ENCODE measurements around the gene WDR4.
"Not testable (repeated sequence)": the region's sequence is repeated elsewhere in the genome, so short reads cannot be mapped to it uniquely, and the experiment has no call there.

WDR4 gene

DNA sequence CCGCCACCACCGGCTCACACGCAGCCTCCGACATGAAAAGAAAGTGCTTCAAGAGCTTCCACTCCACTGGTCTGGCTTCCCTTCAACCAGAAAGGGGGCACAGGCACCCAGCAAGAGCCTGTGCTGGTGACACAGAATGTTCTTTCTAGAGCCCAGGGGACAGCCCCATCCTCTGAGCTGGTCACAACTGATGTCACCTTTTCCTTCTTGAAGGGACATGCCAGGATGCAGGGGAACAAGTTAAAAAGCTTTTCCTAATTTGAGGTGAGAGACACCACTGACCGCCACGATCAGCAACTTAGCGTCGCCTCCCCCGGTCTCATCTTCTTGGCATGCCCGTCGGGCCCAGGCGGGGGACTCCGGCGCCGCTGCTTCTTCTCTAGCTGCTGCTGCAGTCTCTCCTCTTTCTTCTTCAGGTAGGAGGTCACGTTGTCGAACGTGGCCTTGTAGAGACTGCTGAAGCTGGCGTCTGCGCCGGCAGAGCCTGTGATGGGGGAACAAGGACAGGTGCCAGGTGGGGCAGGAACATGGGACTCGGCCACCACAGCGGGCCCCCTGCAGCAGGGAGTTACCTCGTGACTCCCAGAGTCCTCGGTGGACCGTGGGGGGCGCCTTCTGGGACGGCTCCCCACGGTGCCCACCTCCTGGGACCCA is 29.5 kb downstream of the WDR4 start:
- TF ChIP-seq, protein P1, sequence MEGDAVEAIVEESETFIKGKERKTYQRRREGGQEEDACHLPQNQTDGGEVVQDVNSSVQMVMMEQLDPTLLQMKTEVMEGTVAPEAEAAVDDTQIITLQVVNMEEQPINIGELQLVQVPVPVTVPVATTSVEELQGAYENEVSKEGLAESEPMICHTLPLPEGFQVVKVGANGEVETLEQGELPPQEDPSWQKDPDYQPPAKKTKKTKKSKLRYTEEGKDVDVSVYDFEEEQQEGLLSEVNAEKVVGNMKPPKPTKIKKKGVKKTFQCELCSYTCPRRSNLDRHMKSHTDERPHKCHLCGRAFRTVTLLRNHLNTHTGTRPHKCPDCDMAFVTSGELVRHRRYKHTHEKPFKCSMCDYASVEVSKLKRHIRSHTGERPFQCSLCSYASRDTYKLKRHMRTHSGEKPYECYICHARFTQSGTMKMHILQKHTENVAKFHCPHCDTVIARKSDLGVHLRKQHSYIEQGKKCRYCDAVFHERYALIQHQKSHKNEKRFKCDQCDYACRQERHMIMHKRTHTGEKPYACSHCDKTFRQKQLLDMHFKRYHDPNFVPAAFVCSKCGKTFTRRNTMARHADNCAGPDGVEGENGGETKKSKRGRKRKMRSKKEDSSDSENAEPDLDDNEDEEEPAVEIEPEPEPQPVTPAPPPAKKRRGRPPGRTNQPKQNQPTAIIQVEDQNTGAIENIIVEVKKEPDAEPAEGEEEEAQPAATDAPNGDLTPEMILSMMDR (IDR thresholded peaks at IDR 0.05; ENCODE audit: low read depth, low read length, missing control alignments): no peak
- no peak overlapping the region for H3K4me3 ChIP-seq (replicated peaks; ENCODE audit: low read depth, low read length)
- no peak for DNase-seq (ENCODE audit: extremely low read depth, low read depth)

DNA sequence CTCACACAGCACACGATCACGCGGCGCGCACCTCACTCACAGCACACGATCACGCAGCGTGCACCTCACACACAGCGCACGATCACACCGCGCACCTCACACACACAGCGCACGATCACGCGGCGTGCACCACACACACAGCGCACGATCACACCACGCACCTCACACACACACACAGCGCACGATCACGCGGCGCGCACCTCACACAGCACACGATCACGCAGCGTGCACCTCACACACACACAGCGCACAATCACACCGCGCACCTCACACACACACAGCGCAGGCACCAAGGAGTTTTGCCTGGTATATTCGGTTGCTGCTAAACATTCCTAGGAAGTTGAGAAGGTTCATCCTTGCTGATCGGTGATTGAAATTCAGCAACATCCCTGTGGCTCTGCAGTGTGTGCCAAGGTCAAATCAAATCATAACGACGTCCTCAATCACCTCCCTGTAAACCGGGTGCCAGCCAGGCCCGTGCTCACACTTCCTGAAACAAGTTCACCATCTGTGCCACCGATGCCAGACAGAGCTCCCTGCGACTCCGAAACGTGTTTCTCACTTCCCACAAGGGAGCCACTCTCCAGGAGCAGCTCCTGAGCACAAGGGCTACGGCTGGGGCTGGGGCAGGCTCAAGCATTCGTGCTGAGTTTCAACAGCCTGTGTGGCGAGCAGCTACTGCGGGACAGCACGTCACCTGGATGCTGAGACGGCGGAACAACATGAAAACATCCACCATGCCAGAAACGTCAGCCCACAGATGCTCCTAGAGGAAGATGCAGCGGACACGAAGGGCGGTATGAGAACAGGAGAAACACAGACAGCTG is 30.2 kb downstream of the WDR4 start:
- DNase-seq (ENCODE audit: extremely low read depth, low read depth): no peak
- TF ChIP-seq, protein P1 (IDR thresholded peaks at IDR 0.05; ENCODE audit: low read depth, low read length, missing control alignments): no peak
- no peak overlapping the region for H3K4me3 ChIP-seq (replicated peaks; ENCODE audit: low read depth, low read length)

DNA sequence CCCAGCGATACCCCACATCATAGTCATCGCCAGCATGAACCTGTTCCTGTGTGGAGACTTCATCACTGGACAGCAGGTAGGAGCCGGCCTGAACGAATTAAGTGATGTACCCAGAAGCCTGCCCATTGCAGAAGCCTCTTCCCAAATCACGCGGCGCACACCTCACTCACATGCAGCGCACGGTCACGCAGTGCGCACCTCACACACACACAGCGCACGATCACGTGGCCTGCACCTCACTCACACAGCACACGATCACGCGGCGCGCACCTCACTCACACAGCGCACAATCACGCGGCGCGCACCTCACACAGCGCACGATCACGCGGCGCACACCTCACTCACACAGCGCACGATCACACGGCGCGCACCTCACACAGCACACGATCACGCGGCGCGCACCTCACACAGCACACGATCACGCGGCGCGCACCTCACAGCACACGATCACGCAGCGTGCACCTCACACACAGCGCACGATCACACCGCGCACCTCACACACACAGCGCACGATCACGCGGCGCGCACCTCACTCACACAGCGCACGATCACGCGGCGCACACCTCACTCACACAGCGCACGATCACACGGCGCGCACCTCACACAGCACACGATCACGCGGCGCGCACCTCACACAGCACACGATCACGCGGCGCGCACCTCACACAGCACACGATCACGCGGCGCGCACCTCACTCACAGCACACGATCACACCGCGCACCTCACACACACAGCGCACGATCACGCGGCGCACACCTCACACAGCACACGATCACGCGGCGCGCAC is 31.0 kb downstream of the WDR4 start:
- H3K4me3 ChIP-seq (replicated peaks; ENCODE audit: low read depth, low read length); DNase-seq (ENCODE audit: extremely low read depth, low read depth): not testable (repeated sequence)

GRCh38 chr21:42847726-42848125 is 31.6 kb downstream of the WDR4 start:
- no peak overlapping the region for H3K4me3 ChIP-seq (replicated peaks; ENCODE audit: low read depth, low read length)
- TF ChIP-seq, protein P1 (IDR thresholded peaks at IDR 0.05; ENCODE audit: low read depth, low read length, missing control alignments): no peak
- no peak for DNase-seq (ENCODE audit: extremely low read depth, low read depth)

- DNase-seq (ENCODE audit: extremely low read depth, low read depth): no peak
- TF ChIP-seq, protein P1 (IDR thresholded peaks at IDR 0.05; ENCODE audit: low read depth, low read length, missing control alignments): no peak
- no peak overlapping the region for H3K4me3 ChIP-seq (replicated peaks; ENCODE audit: low read depth, low read length)
Observed at GRCh38 chr21:42847051-42847707, 32.2 kb downstream of the WDR4 start.

DNA sequence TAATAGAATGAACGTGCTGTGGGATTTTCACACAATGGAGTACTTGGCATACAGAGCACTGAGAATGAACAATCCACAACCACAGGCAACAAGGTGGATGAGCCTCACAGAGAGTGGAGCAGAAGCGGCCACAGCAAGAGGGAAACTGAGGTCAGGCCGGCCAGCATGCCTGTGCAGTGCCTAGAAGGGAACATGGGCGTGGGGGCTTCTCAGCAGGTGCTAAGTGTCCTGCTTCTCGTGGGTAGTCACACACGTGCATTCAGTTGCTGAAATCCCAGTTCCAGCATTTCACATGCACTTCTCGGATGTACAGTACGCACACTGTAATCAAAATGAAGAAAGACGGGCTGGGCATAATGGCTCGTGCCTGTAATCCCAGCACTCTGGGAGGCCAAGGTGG is 33.1 kb downstream of the WDR4 start:
- TF ChIP-seq, protein P1 (IDR thresholded peaks at IDR 0.05; ENCODE audit: low read depth, low read length, missing control alignments): no peak
- no peak for DNase-seq (ENCODE audit: extremely low read depth, low read depth)
- no peak overlapping the region for H3K4me3 ChIP-seq (replicated peaks; ENCODE audit: low read depth, low read length)

All from HFF-Myc (cell line).